GM19463 (cell line): ENCODE data around the gene C1orf105.
A peak's percentile ranks its signal among the peaks of the same experiment; 100 is the strongest.
"Not testable (repeated sequence)": the region's sequence is repeated elsewhere in the genome, so short reads cannot be mapped to it uniquely, and the experiment has no call there.

Source experiments
- ATAC-seq: cut with Tn5 transposase; IDR thresholded peaks from one replicate; pipeline ENCODE4 v1.9.1; 2021; ENCODE audit warnings: mild to moderate bottlenecking, moderate library complexity; ENCODE audit not compliant: unreplicated experiment

The C1orf105 gene

DNA sequence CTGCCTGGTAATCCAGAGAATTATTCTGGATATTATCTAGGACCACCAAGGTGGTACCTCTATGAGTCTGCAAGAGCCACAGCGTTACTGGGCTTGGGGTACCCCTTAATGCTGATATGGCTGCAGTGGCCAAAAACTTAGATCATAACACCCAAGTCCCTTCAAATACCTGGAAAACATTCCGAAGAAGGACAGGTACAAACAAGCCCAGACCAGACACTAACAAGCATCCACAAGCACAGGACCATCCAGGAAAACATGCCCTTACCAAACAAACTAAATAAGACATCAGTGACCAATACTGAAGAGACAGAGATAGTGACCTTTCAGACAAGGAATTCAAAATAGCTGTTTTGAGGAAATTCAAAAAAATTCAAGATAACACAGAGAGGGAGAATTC is 2.9 kb downstream of the C1orf105 start:
- ATAC-seq, result no peak

DNA sequence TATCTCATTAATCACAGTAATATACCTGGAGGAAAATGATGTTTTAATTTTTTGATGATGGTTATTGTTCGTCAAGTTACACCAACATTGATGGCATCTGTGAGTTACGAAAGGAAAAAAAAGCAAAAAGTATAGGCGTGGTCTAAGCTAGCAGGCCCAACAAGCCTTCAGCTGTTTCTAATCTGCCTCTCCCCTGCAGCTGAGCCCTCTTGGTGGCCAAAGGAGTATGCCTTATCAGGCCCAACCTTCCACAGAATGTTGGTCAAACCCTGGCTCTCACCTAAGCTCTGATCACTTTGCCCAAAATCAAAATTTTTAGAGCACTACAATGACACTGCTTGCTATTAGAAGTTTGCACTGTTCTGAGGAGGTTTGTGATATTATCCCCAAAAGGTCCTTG is 4.9 kb downstream of the C1orf105 start:
- ATAC-seq, result no peak

GRCh38 chr1:172427191-172427590 is 6.7 kb downstream of the C1orf105 start:
- no peak for ATAC-seq

DNA sequence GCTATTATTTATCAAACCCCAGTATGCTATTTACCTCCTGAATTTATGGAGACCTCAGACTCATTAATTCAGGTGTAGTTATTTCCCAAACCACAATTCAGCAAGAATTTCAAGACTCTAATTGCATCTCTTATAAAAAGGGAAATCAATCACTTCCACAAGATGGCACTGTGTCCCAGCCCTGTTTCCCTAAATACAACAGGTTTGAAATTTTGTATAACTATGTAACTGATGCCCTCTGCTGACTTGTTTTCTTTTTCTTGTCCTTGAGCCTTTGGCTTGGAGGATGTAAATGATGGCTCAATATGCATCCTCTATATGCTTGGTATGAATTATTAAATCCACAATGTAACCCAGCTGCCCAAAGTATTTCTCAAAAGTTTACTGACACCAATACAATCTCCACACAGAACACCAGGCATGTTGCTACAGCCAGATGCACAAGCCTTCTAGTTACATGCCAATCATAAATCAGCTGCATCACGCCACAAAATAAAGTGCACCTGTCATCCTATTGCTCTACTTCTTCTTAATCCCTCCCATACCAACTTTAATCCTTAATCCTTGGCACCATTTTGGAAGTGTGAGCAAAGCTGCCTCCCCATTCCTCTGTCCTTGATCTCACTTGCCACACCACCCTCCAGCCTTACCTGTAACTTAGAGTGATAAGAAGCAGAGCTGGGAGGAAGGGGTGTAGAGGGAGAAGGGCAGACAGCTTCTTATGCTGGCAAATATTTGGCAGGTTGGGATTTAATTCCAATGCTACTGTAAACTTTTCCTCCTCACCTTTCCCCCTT is 9.0 kb downstream of the C1orf105 start:
- no peak for ATAC-seq

DNA sequence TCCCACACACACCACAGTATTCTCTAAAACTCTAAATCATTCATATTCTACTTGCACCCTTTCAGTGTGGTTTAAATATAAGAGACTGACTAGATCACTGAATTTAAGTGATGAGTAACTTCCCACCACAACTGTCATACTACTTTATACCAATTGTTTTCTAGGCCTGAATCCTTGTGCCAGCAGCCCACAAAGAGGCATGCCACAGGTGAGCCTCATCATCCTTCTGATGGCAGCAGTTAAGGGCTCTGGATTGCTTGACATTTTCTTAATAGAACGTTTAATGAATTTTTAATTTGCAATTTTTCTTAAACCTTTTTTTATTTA is 9.6 kb downstream of the C1orf105 start:
- no peak for ATAC-seq

GRCh38 chr1:172431204-172431603 is 10.7 kb downstream of the C1orf105 start:
- no peak for ATAC-seq

DNA sequence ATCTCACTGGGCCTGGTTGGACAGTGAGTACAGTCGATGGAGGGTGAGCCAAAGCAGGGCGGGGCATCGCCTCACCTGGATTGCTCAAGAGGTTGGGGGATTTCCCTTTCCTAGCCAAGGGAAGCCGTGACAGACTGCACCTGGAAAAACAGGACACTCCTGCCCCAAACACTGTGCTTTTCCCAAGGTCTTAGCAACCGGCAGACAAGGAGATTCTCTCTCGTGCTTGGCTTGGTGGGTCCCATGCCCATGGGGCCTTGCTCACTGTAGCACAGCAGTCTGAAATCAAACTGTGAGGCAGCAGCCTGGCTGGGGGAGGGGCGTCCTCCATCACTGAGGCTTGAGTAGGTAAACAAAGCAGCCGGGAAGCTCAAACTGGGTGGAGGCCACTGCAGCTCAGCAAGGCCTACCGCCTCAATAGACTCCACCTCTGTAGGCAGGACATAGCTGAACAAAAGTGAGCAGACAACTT is 11.3 kb downstream of the C1orf105 start:
- ATAC-seq, result no peak

- not testable (repeated sequence) for ATAC-seq
Observed at GRCh38 chr1:172437183-172437582, 16.7 kb downstream of the C1orf105 start.

DNA sequence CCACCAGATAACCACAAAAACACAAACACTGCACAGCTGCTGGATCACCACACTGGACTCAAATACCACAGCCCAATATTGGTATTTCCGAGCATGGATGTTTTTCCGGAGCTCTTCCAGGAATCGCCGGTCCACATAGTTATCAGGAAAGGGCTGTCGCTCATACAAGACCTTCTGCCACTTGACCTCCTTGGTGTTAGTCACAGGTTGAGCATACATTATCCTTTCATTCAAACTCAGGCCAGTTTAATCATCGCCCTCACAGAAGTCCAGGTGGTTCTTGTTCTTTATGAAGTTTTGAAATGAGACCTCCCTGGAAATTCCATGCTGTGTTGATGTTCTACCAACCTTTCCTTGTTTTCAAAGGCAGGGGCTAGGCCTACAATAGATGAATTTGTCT is 21.9 kb downstream of the C1orf105 start:
- ATAC-seq, result no peak

GRCh38 chr1:172442843-172443565 is 22.5 kb downstream of the C1orf105 start:
- ATAC-seq, result no peak

DNA sequence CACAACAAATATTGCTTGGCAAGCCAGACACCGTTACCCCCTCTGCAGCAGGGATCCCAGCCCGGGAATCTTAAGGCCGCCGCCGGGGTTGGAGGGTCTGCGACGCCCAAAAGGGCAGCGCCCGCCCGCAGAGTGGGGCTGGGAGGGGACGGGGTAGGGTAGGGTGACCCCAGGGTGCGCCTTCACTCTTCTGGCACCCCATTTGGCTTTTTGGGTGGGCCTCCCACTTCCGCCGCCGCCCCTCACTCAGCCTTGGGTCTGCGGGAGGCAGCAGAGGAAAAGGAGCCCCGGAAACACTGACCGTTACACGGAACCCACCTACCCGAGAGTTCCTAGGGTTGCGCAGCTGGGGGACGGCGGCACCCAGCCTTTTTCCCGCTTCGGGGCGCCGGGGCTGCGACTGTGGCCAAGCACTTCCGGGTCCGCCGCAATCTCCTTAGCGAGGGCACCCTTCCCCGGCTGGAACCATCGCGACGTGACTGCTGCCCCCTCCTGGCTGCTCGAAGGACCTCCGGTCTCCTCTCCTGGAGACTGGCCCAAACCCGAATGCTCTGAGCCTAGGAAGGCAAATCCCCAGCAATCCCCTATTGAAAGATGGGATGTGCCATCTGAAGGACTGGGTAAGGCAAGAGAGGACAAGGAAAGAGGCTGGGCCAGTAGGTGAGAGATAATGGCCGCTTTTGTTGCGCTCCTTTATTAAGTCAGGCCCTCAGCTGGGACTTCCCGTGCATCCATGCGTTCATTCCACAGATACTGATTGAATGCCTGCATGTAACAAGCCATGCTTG is 23.4 kb downstream of the C1orf105 start, which contains the start of gene PIGC:
Gene PIGC, minus strand, starts transcription at position 404 of the 788 bp plus-strand sequence. CDS start 1,447 bp downstream, outside the sequence.
- ATAC-seq, result peak; percentile 100

DNA sequence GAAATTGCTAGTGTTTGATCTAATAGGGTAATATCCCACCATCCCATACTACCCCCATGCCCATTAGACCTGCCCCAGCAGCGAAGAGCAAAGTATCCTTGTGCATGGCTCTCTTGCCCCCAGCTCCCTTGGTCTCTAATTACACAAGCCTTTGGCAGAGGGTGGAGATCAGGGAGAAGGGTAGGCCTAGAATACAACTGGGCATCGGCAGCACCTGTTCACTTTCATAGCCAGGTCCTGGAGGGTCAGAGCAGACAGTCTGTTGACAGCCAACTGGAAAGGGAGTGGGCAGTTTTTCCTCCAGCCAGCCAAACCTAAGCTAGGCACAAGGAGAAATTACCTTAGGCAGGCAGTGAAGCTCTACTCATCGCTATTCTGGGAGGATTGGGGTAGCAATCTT is 26.1 kb downstream of the C1orf105 start:
- ATAC-seq, result no peak

- no peak for ATAC-seq
Observed at GRCh38 chr1:172447641-172448040, 27.2 kb downstream of the C1orf105 start.

DNA sequence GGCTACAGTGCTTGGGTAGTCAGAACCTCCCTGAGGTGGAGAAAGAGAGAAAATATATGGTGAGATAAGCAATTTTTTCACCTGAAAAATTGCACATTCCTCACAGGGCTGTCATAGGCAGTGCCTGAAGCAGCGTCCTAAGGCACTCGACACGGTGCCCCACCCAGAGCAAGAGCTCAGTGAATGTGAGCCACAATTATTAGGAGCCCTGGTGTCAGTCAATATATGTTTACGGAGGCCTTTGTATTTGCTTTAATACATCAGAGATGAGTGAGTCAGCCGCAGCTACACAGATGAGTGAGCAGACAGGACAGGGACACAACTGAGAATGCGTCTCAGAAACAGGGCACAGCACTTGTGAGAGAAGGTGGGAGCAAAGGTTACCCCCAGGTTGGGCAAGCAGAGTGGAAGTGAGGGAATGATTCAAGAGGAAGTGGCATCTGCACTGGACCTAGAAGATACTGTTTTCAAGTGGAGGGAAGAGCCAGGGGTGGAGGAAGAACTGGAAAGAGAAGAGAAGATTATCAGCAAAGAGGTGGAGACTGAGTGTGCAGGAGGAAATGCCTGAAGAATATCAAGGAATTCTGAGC is 28.6 kb downstream of the C1orf105 start:
- no peak for ATAC-seq

DNA sequence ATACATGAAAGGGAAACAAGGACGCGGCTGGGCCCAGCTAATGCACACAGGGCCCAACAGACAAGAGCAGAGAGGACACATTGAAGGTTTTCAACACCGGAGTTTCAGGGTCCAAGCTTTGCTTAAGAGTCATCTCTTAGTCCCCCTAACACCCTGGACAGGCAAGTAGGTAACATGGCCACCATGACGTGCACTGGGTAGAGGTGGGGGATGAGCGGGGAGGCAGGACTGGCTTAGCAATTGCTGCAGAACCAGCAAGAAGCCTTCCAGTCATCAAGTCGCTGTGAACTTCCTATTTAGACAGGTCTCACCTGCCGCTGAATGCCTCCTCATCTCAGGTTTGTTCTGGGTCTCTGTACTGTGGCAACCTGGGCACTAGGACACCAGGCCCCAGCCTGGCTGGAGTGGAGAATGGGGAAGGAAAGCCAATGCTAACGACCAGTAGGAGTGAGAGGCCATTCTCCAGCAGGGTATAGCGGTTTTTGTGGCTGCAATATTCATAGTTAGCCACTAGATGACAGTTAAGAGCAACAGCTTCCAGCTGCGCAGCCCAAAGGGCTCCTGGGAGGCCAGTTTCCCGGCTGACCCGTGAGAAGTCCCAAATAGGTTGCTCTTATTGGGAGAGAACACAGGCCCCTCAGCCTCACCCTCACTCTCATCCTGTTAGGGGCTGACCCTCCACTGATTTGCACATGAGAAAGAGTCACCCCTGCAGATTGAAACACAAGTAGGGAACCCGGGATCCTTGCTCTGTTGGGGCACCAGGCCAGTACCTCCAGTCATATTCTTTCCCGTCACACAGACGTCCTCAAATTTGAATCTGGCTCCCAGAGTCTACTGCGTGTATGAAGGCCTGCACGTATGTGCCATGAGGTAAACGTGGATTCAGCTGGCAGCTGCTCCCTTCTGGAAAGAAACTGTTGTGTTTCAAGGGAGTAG is 29.4 kb downstream of the C1orf105 start:
- ATAC-seq, result peak; percentile 93

DNA sequence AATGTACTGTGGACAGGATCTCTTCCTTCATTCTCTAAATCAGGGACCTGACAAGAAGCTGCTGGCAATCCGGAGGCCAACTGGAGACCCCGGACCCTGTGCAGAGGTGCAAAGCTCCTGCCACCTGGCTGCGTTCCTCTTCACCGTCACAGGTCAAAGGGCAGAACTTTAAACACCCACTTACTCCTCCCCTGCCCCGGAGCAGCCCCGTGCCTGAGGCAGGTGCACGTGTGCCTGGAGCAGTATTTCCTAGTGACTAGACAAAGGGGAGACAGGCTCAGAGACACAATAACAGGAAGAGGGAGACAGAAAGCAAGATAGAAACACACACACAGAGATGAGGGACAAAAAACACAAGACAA is 30.0 kb downstream of the C1orf105 start:
- no peak for ATAC-seq

DNA sequence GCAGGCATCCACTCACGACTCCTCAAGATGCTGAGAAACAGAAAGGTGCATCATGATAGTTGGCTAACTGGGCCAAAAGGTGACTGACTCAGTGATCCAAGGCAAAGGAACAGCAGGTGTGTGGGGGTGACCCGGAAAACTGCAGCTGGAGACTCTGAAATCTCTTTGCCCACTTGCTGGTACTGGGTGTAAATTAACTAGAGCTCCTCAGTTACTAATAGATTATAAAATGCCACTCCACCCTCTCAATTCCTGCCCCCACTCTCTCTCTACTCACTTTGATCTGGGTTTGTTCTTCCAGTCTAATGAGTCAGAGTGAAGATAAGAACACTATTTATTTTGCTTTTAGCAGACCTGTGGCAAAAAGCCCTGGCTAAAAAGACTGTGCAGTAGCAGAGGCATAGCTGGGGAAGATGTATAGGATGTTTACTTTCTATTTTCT is 30.5 kb downstream of the C1orf105 start:
- no peak for ATAC-seq

DNA sequence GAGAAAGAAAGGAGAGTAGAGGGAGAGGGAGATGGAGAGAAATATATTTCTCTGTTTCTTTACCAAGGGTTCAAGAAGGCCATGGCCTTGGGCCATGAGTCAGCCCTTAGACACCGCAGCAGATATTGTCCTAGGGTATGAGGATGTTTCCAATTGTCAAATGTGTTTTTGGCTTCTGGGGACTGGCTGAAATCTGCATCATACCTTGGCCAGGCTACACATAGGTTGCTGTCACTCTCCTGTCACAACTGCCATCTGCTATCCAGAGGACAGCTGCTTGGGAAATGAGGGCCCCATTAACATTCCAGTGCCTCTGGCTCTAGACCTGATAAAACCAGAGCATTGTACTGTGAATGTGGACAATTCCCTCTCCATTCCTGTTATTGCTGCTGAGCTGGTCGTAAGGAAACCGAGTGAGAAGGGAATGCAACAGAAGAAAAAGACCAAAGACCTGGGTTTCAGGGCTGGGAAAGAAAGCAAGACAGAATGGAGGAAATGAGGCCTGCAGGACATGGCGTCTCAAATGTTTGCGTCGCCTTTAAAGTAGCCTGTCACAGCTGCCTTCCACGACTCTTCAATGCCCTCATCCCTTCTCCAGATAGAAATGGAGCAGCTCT is 32.2 kb downstream of the C1orf105 start:
- no peak for ATAC-seq

DNA sequence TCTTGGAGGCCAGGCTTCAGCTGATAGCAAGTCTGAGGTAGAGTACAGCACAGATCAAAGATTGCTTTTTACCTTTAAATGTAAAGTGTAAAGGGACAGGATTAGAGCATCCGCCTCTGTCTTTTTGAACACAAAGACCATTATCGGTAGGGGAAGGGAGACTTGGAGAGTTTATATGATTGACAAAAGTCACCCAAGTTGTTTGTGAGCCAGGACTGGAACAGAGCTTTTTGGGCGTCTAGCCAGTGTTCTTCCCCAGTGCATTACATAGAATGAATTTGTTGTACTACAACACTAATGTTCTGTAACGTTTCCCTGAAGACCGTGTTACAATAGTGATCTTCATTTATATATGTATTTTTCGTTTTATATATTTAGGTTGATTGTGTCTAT is 32.7 kb downstream of the C1orf105 start:
- ATAC-seq, result no peak

DNA sequence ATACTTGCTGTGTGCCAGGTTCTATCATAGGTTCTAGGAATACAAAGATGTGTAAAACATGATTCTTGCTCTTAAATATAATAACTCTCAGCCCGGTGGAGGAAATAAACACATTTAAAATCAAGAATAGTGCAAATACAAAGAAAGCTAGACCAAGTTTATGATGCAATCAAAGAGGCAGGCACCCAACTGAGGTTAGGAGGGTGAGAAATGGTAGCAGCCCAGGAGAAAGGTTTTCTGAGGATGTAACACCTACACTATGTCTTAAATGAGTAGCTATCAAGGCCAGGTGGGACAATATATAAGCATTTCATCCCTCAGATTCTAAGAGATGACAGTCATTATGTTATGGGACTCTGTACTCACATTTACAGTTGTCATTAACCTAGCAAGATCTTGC is 33.1 kb downstream of the C1orf105 start:
- no peak for ATAC-seq
